SKM-1 treated with dmso at 0.1 percent for 144 hours (cell line): ENCODE data around the gene KRTAP9-9.
"Not testable (repeated sequence)": the region's sequence is repeated elsewhere in the genome, so short reads cannot be mapped to it uniquely, and the experiment has no call there.

Experiments used
- DNase-seq: peaks from one replicate; lab custom pipeline; 2025; ENCODE audit not compliant: unreplicated experiment; lab: John Stamatoyannopoulos, UW

Gene KRTAP9-9

GRCh38 chr17:41264599-41264998 is 9.4 kb downstream of the KRTAP9-9 start:
- no peak for DNase-seq

- DNase-seq = no peak
These were observed 9.9 kb downstream of the KRTAP9-9 start, which contains the start of gene KRTAP9-6 for GRCh38 chr17:41265078-41265477. Gene KRTAP9-6, plus strand, starts transcription at chr17:41265378. Its CDS starts 0 bp downstream, at chr17:41265378.

- DNase-seq = no peak
These were observed 12.5 kb downstream of the KRTAP9-9 start for GRCh38 chr17:41267711-41268110.

GRCh38 chr17:41271323-41271722 is 16.1 kb downstream of the KRTAP9-9 start:
- not testable (repeated sequence) for DNase-seq

- DNase-seq = no peak
These were observed 16.7 kb downstream of the KRTAP9-9 start for GRCh38 chr17:41271858-41272257.

- not testable (repeated sequence) for DNase-seq
These were observed 20.5 kb downstream of the KRTAP9-9 start, which contains the start of gene KRTAP9-7 for GRCh38 chr17:41275648-41276190. Gene KRTAP9-7, plus strand, starts transcription at chr17:41275698. Its CDS starts 0 bp downstream, at chr17:41275698.

- no peak for DNase-seq
These were observed 23.2 kb downstream of the KRTAP9-9 start for GRCh38 chr17:41278176-41278955.

GRCh38 chr17:41284043-41284442 is 28.9 kb downstream of the KRTAP9-9 start:
- no peak for DNase-seq

- no peak for DNase-seq
These were observed 29.4 kb downstream of the KRTAP9-9 start for GRCh38 chr17:41284546-41284945.

GRCh38 chr17:41287050-41287449 is 31.9 kb downstream of the KRTAP9-9 start:
- DNase-seq = no peak

- DNase-seq = no peak
These were observed 38.8 kb downstream of the KRTAP9-9 start for GRCh38 chr17:41294016-41294415.

GRCh38 chr17:41296846-41297245 is 41.7 kb downstream of the KRTAP9-9 start:
- DNase-seq = no peak

- DNase-seq = no peak
These were observed 43.4 kb downstream of the KRTAP9-9 start for GRCh38 chr17:41298458-41299135.

- no peak for DNase-seq
These were observed 46.1 kb downstream of the KRTAP9-9 start for GRCh38 chr17:41301204-41301790.

GRCh38 chr17:41301916-41302901 is 47.0 kb downstream of the KRTAP9-9 start, which contains the start of gene KRTAP29-1:
Gene KRTAP29-1, minus strand, starts transcription at chr17:41302851. Its CDS starts 0 bp downstream, at chr17:41302851.
- no peak for DNase-seq

GRCh38 chr17:41302981-41303380 is 47.8 kb downstream of the KRTAP9-9 start:
- DNase-seq = no peak

GRCh38 chr17:41304091-41304490 is 48.9 kb downstream of the KRTAP9-9 start:
- no peak for DNase-seq
